GM12872 (cell line): ENCODE results near the gene SLC35E4.

Experiments used
- TF ChIP-seq, protein P1 (sequence below): IDR thresholded peaks from 3 replicates; pipeline ENCODE4 v1.5.1; 2011; ENCODE audit warnings: low read depth, mild to moderate bottlenecking, low read length, moderate library complexity; ENCODE audit not compliant: insufficient read depth

SLC35E4 gene

GRCh38 chr22:30648825-30649224 lies 13.2 kb downstream of the SLC35E4 start:
- TF ChIP-seq, protein P1, sequence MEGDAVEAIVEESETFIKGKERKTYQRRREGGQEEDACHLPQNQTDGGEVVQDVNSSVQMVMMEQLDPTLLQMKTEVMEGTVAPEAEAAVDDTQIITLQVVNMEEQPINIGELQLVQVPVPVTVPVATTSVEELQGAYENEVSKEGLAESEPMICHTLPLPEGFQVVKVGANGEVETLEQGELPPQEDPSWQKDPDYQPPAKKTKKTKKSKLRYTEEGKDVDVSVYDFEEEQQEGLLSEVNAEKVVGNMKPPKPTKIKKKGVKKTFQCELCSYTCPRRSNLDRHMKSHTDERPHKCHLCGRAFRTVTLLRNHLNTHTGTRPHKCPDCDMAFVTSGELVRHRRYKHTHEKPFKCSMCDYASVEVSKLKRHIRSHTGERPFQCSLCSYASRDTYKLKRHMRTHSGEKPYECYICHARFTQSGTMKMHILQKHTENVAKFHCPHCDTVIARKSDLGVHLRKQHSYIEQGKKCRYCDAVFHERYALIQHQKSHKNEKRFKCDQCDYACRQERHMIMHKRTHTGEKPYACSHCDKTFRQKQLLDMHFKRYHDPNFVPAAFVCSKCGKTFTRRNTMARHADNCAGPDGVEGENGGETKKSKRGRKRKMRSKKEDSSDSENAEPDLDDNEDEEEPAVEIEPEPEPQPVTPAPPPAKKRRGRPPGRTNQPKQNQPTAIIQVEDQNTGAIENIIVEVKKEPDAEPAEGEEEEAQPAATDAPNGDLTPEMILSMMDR: no peak

DNA sequence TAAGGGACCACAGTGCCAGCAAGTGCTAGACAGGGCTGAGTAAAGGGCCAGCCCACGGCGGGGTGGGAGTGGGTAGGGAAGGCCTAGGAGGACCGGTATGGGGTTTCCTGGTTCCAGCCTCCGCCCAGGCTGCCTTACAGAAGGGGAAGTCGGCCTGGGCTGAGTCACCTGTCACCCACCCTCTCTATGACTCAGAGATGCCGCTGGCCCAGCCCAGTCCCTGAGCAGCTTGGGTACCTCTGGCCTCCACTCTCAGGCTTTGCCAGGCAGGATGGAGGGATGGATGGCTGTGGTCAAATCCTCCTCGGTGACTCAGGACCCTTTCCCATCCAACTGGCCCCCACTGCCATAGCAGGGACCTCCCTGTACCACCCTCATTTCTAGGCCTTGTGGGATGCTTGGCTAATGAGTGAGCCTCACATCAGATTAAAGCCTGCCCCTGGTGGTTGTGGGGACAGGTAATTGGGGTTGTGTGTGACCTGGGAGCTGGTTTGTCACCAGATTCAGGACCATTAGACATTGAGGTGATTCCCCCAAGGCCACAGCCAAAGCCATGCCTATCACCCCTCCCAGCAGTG lies 13.9 kb downstream of the SLC35E4 start:
- TF ChIP-seq, protein P1: no peak

DNA sequence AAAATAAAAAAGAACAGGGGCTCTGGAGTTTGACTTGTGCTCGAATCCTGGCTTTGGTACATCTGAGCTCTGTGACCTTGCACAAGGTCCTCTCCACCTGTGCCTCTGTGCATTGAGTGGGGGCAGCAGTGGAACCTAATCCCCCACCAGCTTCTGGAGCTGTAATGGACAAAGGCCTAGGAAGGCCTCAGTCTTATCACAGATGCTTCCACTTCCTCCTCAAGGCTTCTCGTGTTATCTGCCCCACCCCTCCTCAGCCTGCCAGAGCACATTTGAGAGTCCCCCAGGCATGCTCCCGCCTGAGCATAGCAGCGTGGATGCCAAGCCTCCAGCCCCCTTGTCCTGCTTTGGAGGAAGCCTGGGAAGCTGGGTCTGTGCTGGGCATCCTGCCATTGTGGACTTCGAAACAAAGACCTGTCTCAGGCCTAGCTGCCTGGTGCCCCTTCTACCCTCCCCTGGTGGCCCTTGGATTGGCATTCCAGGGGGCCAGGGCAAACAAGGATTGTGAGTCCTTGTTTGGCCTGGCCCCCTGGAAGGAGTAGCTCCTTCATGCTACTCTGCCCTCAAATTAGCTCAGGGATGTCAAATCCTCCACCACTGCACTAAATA lies 15.0 kb downstream of the SLC35E4 start:
- TF ChIP-seq, protein P1: no peak

DNA sequence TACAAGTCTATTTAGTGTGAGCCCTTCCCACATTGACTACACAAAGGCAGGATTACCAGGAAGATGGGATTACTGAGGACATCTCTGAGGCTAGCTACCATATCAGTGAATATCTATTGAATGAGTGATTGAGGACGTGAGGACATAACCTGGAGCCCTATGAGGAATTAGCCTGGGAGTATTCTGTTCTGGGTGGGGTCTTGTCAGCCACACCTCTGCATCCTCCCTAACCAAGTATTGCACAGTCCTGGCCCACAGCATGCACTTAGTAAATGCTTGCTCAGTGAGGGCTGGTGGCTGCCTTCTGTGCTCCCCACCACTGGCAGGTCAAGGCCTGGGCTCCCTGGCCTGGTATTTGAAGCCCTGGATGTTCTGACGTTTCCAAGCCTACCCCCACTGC lies 17.3 kb downstream of the SLC35E4 start:
- TF ChIP-seq, protein P1: no peak

DNA sequence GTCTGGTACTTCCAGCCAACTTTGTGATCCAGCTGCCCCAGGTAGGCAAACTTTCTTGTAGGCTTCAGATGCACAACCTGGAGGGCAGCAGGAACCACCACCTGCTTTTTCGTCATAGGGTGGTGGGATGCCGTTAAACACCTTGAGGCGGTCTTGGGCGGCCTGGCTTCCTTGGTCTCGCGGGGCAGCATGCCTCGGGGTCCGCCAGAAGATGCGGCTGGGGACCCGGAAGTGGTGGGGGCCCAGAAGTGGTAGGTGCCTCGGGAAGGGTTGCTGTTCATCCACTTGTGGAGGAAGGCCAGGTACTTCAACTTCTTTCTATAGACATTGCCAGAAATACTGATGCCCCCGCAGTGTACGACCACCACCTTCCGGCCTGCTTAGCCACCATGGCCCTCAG lies 18.8 kb downstream of the SLC35E4 start:
- TF ChIP-seq, protein P1: no peak

- TF ChIP-seq, protein P1: no peak
Measured at GRCh38 chr22:30655532-30655931, 20.0 kb downstream of the SLC35E4 start.

- TF ChIP-seq, protein P1: no peak
Measured at GRCh38 chr22:30662040-30662439, 26.5 kb downstream of the SLC35E4 start.
